Stomach (tissue), 9 donors: ENCODE results near the gene KIAA0232. TPM values are rescaled to one million over a fixed set of nuclear protein-coding genes. Genes with fewer than 3 reads are reported as not detected.

ENCODE experiments used
- DNase-seq, 2 donors: peaks; one replicate each; pipeline versions ENCODE4 v3.0.0 to v3.0.0-alpha.2; 2013 to 2019
- H3K27ac ChIP-seq, 5 donors: fragments of 200-600 bp in 4 of 5; sonication (generic) in 4 of 5; one replicate each; pipeline ENCODE4 v1.5.1; 2013 to 2019; ENCODE audit warnings: mild to moderate bottlenecking in 1 of 5, moderate library complexity in 1 of 5
- H3K27me3 ChIP-seq, 3 donors: fragments of 200-600 bp; sonication (generic); one replicate each; pipeline ENCODE4 v1.5.1; 2017 to 2019; ENCODE audit warnings: mixed run types in 1 of 3
- H3K36me3 ChIP-seq, 4 donors: fragments of 200-600 bp; sonication (generic); 1 replicate in 3 of 4; 2 replicates in 1 of 4; pipeline ENCODE4 v1.5.1; 2016 to 2019
- H3K4me1 ChIP-seq, 4 donors: fragments of 200-600 bp; sonication (generic); one replicate each; pipeline ENCODE4 v1.5.1; 2016 to 2019
- H3K4me3 ChIP-seq, 4 donors: fragments of 200-600 bp; sonication (generic) in 3 of 4; one replicate each; pipeline ENCODE4 v1.5.1; 2016 to 2019; ENCODE audit warnings: mild to moderate bottlenecking in 1 of 4
- H3K9me3 ChIP-seq, 4 donors: fragments of 200-600 bp; sonication (generic); one replicate each; pipeline ENCODE4 v1.5.1; 2016 to 2019
- CTCF ChIP-seq, 7 experiments: fragments of 450-650 bp in 4 of 7; fragments of 200-600 bp in 3 of 7; sonication (generic) in 3 of 7; IDR thresholded peaks; one replicate each; pipeline ENCODE4 v1.5.1; 2016 to 2019; ENCODE audit warnings: antibody characterized with exemption in 7 of 7, control low read depth in 2 of 7, mild to moderate bottlenecking in 1 of 7
- EP300 ChIP-seq: sonication (generic); formaldehyde crosslinking; IDR thresholded peaks from one replicate; pipeline ENCODE4 v1.6.1; 2017; ENCODE audit warnings: antibody characterized with exemption
- POLR2A ChIP-seq, 4 donors: fragments of 450-650 bp; IDR thresholded peaks; one replicate each; pipeline ENCODE4 v1.6.1; 2016; ENCODE audit warnings: antibody characterized with exemption in 4 of 4, control low read depth in 2 of 4, mild to moderate bottlenecking in 1 of 4, moderate library complexity in 1 of 4
- POLR2AphosphoS5 ChIP-seq, 3 donors: sonication (generic); formaldehyde crosslinking; IDR thresholded peaks; one replicate each; pipeline ENCODE4 v1.6.1; 2016; ENCODE audit warnings: antibody characterized with exemption in 3 of 3
- WGBS, 5 donors: extraction: QIAGEN DNeasy Blood & Tissue Kit in 3 of 5; methylation state at CpG; one replicate each; pipeline versions ENCODE4 v1.1.5 to v1.1.7; 2013 to 2018; 5-methylcytosine and 5-hydroxymethylcytosine counted together
- intact Hi-C: fragments of 100-400 bp; cut with DNase I; formaldehyde crosslinking; loops from one replicate; pipeline ENCODE4 v1.15.1; 2023; ENCODE audit warnings: low total_unique reads
- polyA plus RNA-seq, 3 donors: library from polyadenylated mRNA; stranded (reverse); fragments of 200-250 nt; gene quantifications; one replicate each; pipeline ENCODE4 v1.2.3, GENCODE V29; 2013
- total RNA-seq, 5 donors: library from RNA; depleted of rRNA; stranded (reverse); fragments of >200 nt; gene quantifications; one replicate each; pipeline versions ENCODE4 v1.1.0 to v1.2.3, GENCODE V29; 2014 to 2016
- donor health status: healthy with polysubstance abuse.
- donor health status: Bipolar disorder and iron deficiency.
- donor health status: healthy.

KIAA0232 gene
- total and polyA plus RNA-seq, 8 donors: 5.1 to 48.1 (median 9.9) TPM

- TF ChIP-seq EP300: no peak
- no peak for TF ChIP-seq CTCF (IDR thresholded peaks at IDR 0.05)
- no peak for TF ChIP-seq POLR2AphosphoS5 (IDR thresholded peaks at IDR 0.05)
- TF ChIP-seq POLR2A (IDR thresholded peaks at IDR 0.05): no peak
- 82 to 93% (median 89%) methylated on average over 6 of the region's 6 CpGs for WGBS, 5 donors
- H3K27ac ChIP-seq: no peak overlapping the region
Observed at GRCh38 chr4:6858997-6859396, 76.5 kb downstream of the KIAA0232 start.

GRCh38 chr4:6859543-6859942 is 77.0 kb downstream of the KIAA0232 start:
- Histone ChIP-seq H3K4me1 (peaks cover 0 to 38% (median 13%) of the 10 kb centered on the region in 4 donors), H3K36me3 (peaks cover 24 to 75% (median 66%) of the 10 kb centered on the region in 4 donors), H3K27ac (no peak overlapping the region), H3K9me3 (no peaks in the 10 kb centered on the region), H3K4me3 (no peak overlapping the region), H3K27me3 (no peaks in the 10 kb centered on the region)
- 94 to 100% (median 96%) methylated on average over 1 of the region's 1 CpG for WGBS, 5 donors
- intact Hi-C loops: no loop called here
- TF ChIP-seq POLR2A (IDR thresholded peaks at IDR 0.05): no peak
- no peak for TF ChIP-seq POLR2AphosphoS5 (IDR thresholded peaks at IDR 0.05)
- TF ChIP-seq CTCF (IDR thresholded peaks at IDR 0.05): no peak
- TF ChIP-seq EP300: no peak
- no peak for DNase-seq

More at GRCh38 chr4:6858997-6859396, 76.5 kb downstream of the KIAA0232 start:
- Histone ChIP-seq H3K9me3 (no peaks in the 10 kb centered on the region), H3K4me1 (peaks cover 0 to 43% (median 13%) of the 10 kb centered on the region in 4 donors), H3K27me3 (no peaks in the 10 kb centered on the region), H3K36me3 (peaks cover 24 to 70% (median 61%) of the 10 kb centered on the region in 4 donors), H3K4me3 (no peak overlapping the region)
- intact Hi-C loops: no loop called here
- no peak for DNase-seq

GRCh38 chr4:6868386-6868785 is 85.9 kb downstream of the KIAA0232 start:
- H3K4me1 ChIP-seq: no peaks in the 10 kb centered on the region
- peaks cover 17 to 96% (median 79%) of the 10 kb centered on the region in 4 donors for H3K36me3 ChIP-seq
- intact Hi-C loops: no loop called here
- no peaks in the 10 kb centered on the region for H3K27me3 ChIP-seq
- no peaks in the 10 kb centered on the region for H3K9me3 ChIP-seq
- 94 to 97% (median 95%) methylated on average over 8 of the region's 8 CpGs for WGBS, 5 donors
- no peak for DNase-seq
- H3K4me3 ChIP-seq: no peak overlapping the region
- TF ChIP-seq CTCF (IDR thresholded peaks at IDR 0.05) (no peak), EP300 (no peak), POLR2AphosphoS5 (IDR thresholded peaks at IDR 0.05) (no peak), POLR2A (IDR thresholded peaks at IDR 0.05) (no peak)
- H3K27ac ChIP-seq: no peak overlapping the region

- peaks cover 25 to 96% (median 81%) of the 10 kb centered on the region in 4 donors for H3K36me3 ChIP-seq
- no peak for TF ChIP-seq CTCF (IDR thresholded peaks at IDR 0.05)
- no peak for TF ChIP-seq POLR2A (IDR thresholded peaks at IDR 0.05)
- no peak for TF ChIP-seq EP300
- no peak for TF ChIP-seq POLR2AphosphoS5 (IDR thresholded peaks at IDR 0.05)
Observed at GRCh38 chr4:6869944-6870343, 87.4 kb downstream of the KIAA0232 start.

More at GRCh38 chr4:6869944-6870343, 87.4 kb downstream of the KIAA0232 start:
- H3K27ac ChIP-seq: no peak overlapping the region
- H3K4me3 ChIP-seq: no peak overlapping the region
- no peaks in the 10 kb centered on the region for H3K27me3 ChIP-seq
- intact Hi-C loops: no loop called here
- 91 to 100% (median 92%) methylated on average over 2 of the region's 2 CpGs for WGBS, 5 donors
- DNase-seq: no peak
- H3K4me1 ChIP-seq: peaks cover 0 to 12% (median 2%) of the 10 kb centered on the region in 4 donors
- H3K9me3 ChIP-seq: no peaks in the 10 kb centered on the region
